Measurements from ENCODE around the gene HOXC10.

Gene HOXC10

GRCh38 chr12:53976823-53977595 lies 7.9 kb upstream of the HOXC10 start:
- no peak for DNase-seq (ENCODE audit: low read depth in 2 of 3, low spot score in 2 of 3)

GRCh38 chr12:53977596-53978445 lies 7.1 kb upstream of the HOXC10 start:
- no peak for DNase-seq (ENCODE audit: low read depth in 2 of 3, low spot score in 2 of 3)

- no peak for DNase-seq (ENCODE audit: low read depth in 2 of 3, low spot score in 2 of 3)
These were observed 6.2 kb upstream of the HOXC10 start for GRCh38 chr12:53978477-53979356.

- no peak for DNase-seq (ENCODE audit: low read depth in 2 of 3, low spot score in 2 of 3)
These were observed 4.7 kb upstream of the HOXC10 start for GRCh38 chr12:53980104-53980801.

DNA sequence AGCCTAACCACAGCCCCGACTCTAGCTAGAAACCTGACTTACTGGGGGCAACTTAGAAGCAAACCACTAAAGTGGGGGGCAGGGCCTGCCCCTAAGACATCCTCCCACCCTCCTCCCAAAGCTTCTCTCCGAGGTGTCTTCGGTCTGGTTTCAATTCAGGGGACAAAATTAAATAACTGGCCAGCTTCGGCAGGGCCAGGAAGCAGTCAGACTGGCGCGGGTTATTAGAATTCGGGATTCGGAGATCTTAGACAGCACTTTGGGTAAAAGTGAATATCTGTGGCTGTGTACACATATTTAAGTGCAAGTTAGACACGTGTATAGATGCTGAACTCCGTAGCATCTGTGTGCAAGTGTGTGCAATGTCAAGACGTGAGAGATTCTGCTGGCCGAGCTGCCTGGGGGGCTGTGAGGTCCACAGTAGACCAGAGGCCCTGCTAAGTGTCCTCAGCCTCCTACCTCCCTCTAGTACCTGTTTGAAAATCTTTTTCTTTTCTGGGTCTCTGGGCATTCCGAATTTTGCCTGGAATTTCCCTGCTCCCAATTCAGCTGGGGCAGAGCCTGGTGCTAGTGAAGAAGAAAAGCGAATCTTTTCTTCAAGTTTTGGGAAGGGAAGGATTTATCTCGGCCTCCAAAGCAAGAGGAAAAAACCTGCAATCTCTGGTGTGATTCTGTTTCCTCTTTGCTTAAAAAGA lies 4.0 kb upstream of the HOXC10 start:
- no peak for DNase-seq (ENCODE audit: low read depth in 2 of 3, low spot score in 2 of 3)

DNA sequence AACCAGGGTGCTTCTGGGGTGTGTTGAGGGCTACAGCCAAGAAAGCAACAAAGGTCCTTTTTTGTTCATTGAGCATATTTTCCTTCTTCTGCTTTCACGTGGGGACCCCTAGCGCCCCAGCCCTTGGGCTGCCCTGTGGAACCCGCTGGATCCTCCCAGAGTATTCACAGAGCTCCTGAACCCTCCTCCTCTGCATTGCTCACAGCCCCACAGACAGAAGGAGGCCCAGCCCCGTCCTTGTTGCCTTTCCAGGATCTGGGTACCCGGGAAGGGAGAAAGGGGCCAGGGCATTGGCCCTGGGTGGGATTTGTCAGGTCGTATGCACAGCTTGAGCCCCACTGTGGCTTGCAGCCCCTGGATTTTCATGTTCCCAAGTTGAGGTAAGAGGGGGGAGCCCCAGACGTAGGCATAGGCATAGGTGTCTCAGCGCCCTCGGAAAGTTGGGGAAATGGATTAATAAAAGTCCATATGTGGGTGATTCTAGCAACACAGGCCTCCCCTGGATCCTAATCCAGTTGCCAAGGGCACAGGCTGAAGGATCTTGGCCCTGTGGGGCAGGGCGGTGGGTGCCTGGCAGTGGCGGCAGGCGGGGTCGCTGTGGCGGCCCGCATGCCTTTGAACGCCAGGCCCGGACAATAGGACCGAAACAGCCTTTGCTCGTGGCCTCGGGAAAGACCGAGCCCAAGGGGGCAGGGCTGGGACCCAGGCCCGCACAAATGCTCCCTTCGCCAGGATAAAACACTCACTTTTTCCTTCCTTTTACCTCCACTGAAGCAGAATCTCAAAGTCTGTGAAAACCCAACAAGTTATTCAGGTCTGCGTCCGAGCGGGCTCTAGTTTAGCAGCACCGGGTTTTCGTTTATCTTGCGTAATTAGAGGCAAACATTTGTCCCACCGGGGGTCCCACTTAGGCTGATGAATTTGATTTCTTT lies 3.0 kb upstream of the HOXC10 start:
- no peak for DNase-seq (ENCODE audit: low read depth in 2 of 3, low spot score in 2 of 3)

- DNase-seq (ENCODE audit: low read depth in 2 of 3, low spot score in 2 of 3) = no peak
These were observed 2.0 kb upstream of the HOXC10 start for GRCh38 chr12:53982648-53983567.

DNA sequence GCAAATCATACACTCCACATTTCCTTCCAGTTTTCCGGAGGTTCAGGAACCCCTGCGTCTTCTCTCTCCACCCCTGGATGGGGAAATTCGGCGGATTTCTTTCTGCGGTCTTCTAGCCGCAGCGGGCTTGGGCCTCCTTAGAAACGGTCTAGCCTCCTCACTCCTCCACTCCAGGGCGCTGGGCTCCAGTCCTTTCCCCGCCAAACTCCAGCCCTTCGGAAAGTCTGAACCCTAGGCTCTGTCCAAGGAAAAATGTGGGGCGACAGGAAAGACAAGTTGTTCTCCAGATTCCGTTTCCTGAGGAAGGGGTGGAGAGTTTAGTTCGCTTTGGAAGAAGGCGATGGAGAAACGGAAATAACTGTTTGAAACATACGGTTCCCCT lies 1.4 kb upstream of the HOXC10 start:
- no peak for DNase-seq (ENCODE audit: low read depth in 2 of 3, low spot score in 2 of 3)

DNA sequence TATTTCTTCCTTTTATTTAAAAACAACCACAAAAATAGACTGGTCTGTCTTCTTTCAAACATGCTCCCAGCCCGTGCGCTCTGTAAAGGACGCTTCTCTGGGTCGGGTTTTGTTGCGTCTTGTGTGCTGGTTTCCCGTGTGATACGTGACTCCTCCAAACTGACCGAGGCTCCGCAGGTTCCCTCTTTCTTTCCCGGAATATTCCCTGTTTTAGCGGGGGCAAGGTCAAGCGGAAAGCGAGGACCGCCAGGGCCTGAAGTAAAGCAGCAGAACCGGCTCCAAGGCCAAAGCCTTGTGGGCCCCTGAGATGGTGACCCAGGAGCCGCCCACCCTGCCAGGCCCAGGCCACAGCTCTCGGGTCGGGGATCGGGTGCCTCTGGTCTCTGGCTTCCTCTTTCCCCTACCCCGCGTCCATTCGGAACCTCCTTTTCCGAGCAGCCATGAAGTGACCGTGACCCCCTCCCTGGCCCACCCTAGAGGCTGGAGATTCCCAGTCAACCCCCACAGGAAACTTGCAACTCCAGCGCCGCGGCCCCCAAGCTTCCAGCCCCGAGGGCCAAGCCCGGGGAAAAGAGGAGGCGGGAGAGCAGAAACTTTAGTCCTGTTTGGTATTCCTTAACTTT lies 885 bp upstream of the HOXC10 start:
- DNase-seq (ENCODE audit: low read depth in 2 of 3, low spot score in 2 of 3) = no peak

GRCh38 chr12:53985692-53985993 lies 697 bp downstream of the HOXC10 start:
- DNase-seq (ENCODE audit: low read depth in 2 of 3, low spot score in 2 of 3) = no peak

GRCh38 chr12:53985994-53986685 lies 1.2 kb downstream of the HOXC10 start:
- no peak for DNase-seq (ENCODE audit: low read depth in 2 of 3, low spot score in 2 of 3)

GRCh38 chr12:53986686-53987483 lies 1.9 kb downstream of the HOXC10 start:
- no peak for DNase-seq (ENCODE audit: low read depth in 2 of 3, low spot score in 2 of 3)

DNA sequence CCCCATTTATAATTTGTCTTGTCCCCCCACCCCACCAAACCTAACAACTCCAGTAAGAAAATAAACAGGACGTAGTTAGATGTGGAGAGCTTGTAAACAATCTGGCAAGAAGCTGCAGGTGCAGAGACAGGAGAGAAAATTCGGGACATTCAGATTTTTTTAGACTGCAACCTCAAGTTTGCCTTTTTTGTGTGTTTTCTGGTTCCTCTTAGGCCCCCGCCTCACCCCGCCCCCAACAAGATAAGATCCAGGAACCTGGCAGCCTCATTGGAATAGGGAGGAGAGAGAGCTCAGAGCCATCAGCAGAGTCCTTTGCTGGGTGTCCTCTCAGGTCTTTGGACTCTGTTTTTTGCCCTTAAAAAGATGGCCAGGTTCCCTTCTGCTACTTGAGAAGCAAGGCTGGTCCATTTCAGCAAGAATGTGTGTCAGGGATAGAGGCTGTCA lies 2.9 kb downstream of the HOXC10 start:
- DNase-seq (ENCODE audit: low read depth in 2 of 3, low spot score in 2 of 3) = no peak

DNA sequence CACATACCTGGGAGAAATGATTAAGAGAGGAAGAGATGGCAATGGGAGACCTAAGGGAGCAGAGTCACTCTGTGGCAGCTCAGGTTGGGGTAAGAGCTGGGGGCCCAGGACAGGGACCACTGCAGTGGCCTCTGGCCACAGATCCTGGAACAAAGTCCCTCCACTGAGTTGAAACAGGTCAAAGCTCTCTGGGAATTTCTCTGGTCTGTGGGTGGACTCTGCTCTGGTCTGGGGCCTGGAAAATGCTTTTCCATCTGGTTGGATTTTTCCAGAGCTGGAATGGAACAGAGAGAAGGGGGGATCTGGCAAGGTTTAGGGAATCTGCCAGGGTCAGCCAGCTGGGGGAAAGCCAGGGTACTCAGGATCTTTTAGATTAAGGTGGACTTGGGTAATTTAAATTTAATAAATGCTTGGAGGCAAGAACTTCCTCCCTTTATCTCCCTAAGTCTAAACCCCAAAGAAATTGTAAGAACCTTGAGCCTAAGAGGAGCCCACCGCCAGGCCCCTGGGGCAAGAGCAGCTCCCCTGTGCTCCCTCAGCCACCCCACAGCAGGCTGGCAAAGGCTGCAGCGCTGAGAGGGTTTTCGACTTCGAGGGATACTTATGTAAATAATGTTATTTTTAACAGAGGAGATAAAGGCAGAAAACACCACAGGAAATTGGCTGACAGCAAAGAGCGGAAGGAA lies 3.7 kb downstream of the HOXC10 start:
- DNase-seq (ENCODE audit: low read depth in 2 of 3, low spot score in 2 of 3) = no peak

- DNase-seq (ENCODE audit: low read depth in 2 of 3, low spot score in 2 of 3) = no peak
These were observed 4.5 kb downstream of the HOXC10 start for GRCh38 chr12:53989227-53990113.
